OCI-LY3 (cell line): Measurements from ENCODE around the gene OTOR.

ENCODE experiments used
- H2AFZ ChIP-seq: fragments of 200-600, 300-600 bp; shearing (Covaris generic); 2 replicates; pipeline ENCODE4 v1.6.0; 2014; ENCODE audit warnings: antibody characterized with exemption, low read depth, low read length
- H3K27ac ChIP-seq: fragments of 200-600, 300-600 bp; sonication (generic); 2 replicates; pipeline ENCODE4 v1.5.1; 2014; ENCODE audit warnings: mild to moderate bottlenecking, low read length, moderate library complexity, mixed read lengths
- H3K27me3 ChIP-seq: fragments of 200-600, 300-600 bp; sonication (generic); 2 replicates; pipeline ENCODE4 v1.6.1; 2014; ENCODE audit warnings: low read depth, low read length, mixed read lengths
- H3K36me3 ChIP-seq: fragments of 200-600, 300-600 bp; sonication (generic); replicated peaks from 2 replicates; pipeline ENCODE3; 2014; ENCODE audit warnings: low read depth, low read length, mixed read lengths
- H3K4me1 ChIP-seq: fragments of 300-600, 200-600 bp; sonication (generic); 2 replicates; pipeline ENCODE4 v1.6.1; 2014; ENCODE audit warnings: low read length, mixed read lengths
- H3K4me2 ChIP-seq: fragments of 200-600, 300-600 bp; sonication (generic); 2 replicates; pipeline ENCODE4 v1.6.1; 2014; ENCODE audit warnings: low read length, mixed read lengths
- H3K4me3 ChIP-seq: fragments of 300-600, 200-600 bp; sonication (generic); 2 replicates; pipeline ENCODE4 v1.5.1; 2014; ENCODE audit warnings: antibody characterized with exemption, mild to moderate bottlenecking, low read length, moderate library complexity
- H3K79me2 ChIP-seq: fragments of 300-600, 200-600 bp; shearing (Covaris generic); 2 replicates; pipeline ENCODE4 v1.6.1; 2014; ENCODE audit warnings: mild to moderate bottlenecking, low read length, mixed read lengths
- H3K9ac ChIP-seq: fragments of 300-600, 200-600 bp; shearing (Covaris generic); 2 replicates; pipeline ENCODE4 v1.6.0; 2014; ENCODE audit warnings: mild to moderate bottlenecking, low read length, moderate library complexity
- H3K9me3 ChIP-seq: fragments of 200-600, 300-600 bp; shearing (Covaris generic); 2 replicates; pipeline ENCODE4 v1.6.1; 2014; ENCODE audit warnings: low read length, mixed read lengths; ENCODE audit not compliant: insufficient read depth
- H4K20me1 ChIP-seq: fragments of 200-600, 300-600 bp; sonication (generic); 2 replicates; pipeline ENCODE4 v1.6.1; 2016; ENCODE audit warnings: low read length, mixed read lengths; ENCODE audit not compliant: insufficient read depth
- EZH2phosphoT487 ChIP-seq: fragments of 200-600 bp; shearing (Covaris generic); IDR thresholded peaks from 2 replicates; pipeline ENCODE4 v1.6.1; 2018; ENCODE audit warnings: antibody characterized with exemption, mixed run types, low read depth
- TF ChIP-seq, protein P1 (sequence below): fragments of 200-600, 300-600 bp; sonication (generic); IDR thresholded peaks from 2 replicates; pipeline ENCODE4 v1.5.1; 2014; ENCODE audit warnings: antibody characterized with exemption, low read length, low read depth

OTOR gene

GRCh38 chr20:16714751-16715150 lies 33.4 kb upstream of the OTOR start:
- no peak overlapping the region for H3K4me2 ChIP-seq

DNA sequence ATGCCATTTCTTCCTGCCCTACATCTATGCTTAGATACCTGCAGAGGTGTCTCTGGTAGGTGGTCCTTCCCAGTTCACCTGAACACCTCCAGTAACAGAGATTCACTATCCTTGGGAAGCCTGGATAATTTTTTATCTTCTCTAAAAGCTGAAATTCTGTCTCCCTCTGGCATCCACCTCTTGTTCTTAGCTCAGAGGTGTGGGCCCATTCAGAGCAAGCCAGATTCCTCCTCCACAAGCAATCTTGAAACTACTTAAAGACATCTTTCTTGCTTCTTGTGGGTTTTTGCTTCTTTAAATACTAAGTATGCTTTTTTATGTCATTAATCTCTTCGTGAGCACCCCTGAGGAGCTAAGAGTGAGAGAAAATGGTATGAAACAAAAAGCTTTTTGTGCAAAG lies 28.7 kb upstream of the OTOR start:
- TF ChIP-seq, protein P1, sequence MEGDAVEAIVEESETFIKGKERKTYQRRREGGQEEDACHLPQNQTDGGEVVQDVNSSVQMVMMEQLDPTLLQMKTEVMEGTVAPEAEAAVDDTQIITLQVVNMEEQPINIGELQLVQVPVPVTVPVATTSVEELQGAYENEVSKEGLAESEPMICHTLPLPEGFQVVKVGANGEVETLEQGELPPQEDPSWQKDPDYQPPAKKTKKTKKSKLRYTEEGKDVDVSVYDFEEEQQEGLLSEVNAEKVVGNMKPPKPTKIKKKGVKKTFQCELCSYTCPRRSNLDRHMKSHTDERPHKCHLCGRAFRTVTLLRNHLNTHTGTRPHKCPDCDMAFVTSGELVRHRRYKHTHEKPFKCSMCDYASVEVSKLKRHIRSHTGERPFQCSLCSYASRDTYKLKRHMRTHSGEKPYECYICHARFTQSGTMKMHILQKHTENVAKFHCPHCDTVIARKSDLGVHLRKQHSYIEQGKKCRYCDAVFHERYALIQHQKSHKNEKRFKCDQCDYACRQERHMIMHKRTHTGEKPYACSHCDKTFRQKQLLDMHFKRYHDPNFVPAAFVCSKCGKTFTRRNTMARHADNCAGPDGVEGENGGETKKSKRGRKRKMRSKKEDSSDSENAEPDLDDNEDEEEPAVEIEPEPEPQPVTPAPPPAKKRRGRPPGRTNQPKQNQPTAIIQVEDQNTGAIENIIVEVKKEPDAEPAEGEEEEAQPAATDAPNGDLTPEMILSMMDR: no peak
- TF ChIP-seq EZH2phosphoT487: no peak
- Histone ChIP-seq H3K36me3 (no peaks in the 10 kb centered on the region), H3K4me1 (peaks cover 7% of the 10 kb centered on the region; the same call in 1 of the 2 replicates), H3K9me3 (no peaks in the 10 kb centered on the region), H3K9ac (no peak overlapping the region), H4K20me1 (no peaks in the 10 kb centered on the region), H3K27ac (no peak overlapping the region), H3K4me3 (no peak overlapping the region), H2AFZ (no peak overlapping the region), H3K4me2 (no peak overlapping the region), H3K79me2 (no peaks in the 10 kb centered on the region), H3K27me3 (0 out of 2 replicates have a peak, but pooled peaks cover 4% of the 10 kb centered on the region)

More at GRCh38 chr20:16714751-16715150, 33.4 kb upstream of the OTOR start:
- no peak for TF ChIP-seq EZH2phosphoT487
- TF ChIP-seq, protein P1: no peak
- no peak overlapping the region for H2AFZ ChIP-seq
- 0 out of 2 replicates have a peak, but pooled peaks cover 2% of the 10 kb centered on the region for H3K27me3 ChIP-seq
- peaks cover 11% of the 10 kb centered on the region for H3K4me1 ChIP-seq
- no peaks in the 10 kb centered on the region for H3K9me3 ChIP-seq
- no peak overlapping the region for H3K27ac ChIP-seq
- H4K20me1 ChIP-seq: no peaks in the 10 kb centered on the region
- no peaks in the 10 kb centered on the region for H3K36me3 ChIP-seq
- no peaks in the 10 kb centered on the region for H3K79me2 ChIP-seq
- H3K4me3 ChIP-seq: no peak overlapping the region
- H3K9ac ChIP-seq: no peak overlapping the region

GRCh38 chr20:16729080-16729479 lies 19.1 kb upstream of the OTOR start:
- H3K79me2 ChIP-seq: peaks cover 42% of the 10 kb centered on the region
- no peaks in the 10 kb centered on the region for H3K27me3 ChIP-seq
- H3K9ac ChIP-seq: peak overlapping the region; percentile 38; the same call in 1 of the 2 replicates
- TF ChIP-seq, protein P1: no peak
- TF ChIP-seq EZH2phosphoT487: no peak
- peak overlapping the region; percentile 39 for H3K27ac ChIP-seq
- peaks cover 28% of the 10 kb centered on the region for H3K36me3 ChIP-seq
- H2AFZ ChIP-seq: peak overlapping the region; percentile 82
- peaks cover 9% of the 10 kb centered on the region; the same call in 1 of the 2 replicates for H4K20me1 ChIP-seq
- peak overlapping the region; percentile 84 for H3K4me3 ChIP-seq
- peaks cover 17% of the 10 kb centered on the region for H3K4me1 ChIP-seq
- peak overlapping the region; percentile 77 for H3K4me2 ChIP-seq
- peaks cover 7% of the 10 kb centered on the region; the same call in 1 of the 2 replicates for H3K9me3 ChIP-seq

DNA sequence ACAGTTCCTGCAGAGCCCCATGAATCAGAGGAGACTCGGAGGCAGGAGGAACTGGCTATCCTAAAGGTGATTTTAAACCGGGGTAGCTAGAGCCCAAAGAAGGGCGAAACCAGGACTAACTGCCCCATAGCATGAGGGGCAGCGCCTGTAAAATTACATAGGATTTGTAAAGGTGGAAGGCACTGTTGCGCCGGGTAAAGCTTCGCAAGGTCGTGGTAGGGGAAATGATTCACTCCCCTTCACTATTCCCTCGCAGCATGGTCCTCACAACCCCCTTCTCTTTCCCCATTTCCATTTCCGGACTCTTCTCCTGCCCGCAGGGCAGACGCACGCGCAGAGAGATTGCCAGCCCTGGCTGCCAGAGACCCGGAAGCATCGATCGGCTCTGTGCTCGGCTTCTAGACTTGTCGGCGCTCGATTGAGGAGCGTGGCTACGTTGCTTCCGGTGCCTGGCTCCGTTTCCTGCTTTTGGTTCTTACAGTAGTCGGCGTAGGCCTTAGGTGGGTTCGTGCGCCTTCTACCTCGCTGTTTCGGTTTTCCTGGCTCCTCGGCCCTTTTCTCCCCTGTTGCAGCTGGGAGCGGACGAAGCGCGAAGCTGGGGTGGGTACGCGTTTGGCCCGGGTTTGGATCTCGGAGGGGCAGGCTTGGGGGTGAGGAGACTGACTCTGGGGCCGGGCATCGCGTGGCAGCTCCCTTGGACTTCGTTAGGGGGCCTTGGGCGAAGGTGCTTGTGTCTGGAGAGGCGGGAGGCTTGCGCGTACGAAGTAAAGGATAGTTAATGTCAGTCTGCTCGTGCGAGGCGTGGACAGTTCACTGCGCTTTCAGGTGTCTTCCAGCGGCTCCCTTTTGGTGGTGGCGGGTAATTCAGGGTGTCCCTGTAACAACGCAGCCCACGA lies 18.3 kb upstream of the OTOR start, which contains the start of gene SNRPB2:
TSS of gene SNRPB2 (plus strand) at position 462 of the 896 bp plus-strand sequence. CDS start 1,677 bp downstream, outside the sequence.
- H3K9me3 ChIP-seq: peaks cover 7% of the 10 kb centered on the region; the same call in 1 of the 2 replicates
- H4K20me1 ChIP-seq: peaks cover 14% of the 10 kb centered on the region
- peaks cover 36% of the 10 kb centered on the region for H3K36me3 ChIP-seq
- peak within 1 kb of the TSS; percentile 84 for H3K4me3 ChIP-seq
- H3K27ac ChIP-seq: peak within 1 kb of the TSS; percentile 42
- no peak for TF ChIP-seq EZH2phosphoT487
- TF ChIP-seq, protein P1: no peak
- peaks cover 50% of the 10 kb centered on the region for H3K79me2 ChIP-seq
- peak within 1 kb of the TSS; percentile 95 for H3K4me2 ChIP-seq
- H3K9ac ChIP-seq: peak within 1 kb of the TSS; percentile 88
- peaks cover 17% of the 10 kb centered on the region for H3K4me1 ChIP-seq
- H2AFZ ChIP-seq: peak within 1 kb of the TSS; percentile 82
- no peaks in the 10 kb centered on the region for H3K27me3 ChIP-seq
